22Rv1 (cell line): Measurements from ENCODE around the gene GLUL.

Source experiments
- H3K27ac ChIP-seq: fragments of 450-650 bp; 2 replicates; pipeline ENCODE4 v1.5.1; 2017
- CTCF ChIP-seq: fragments of 450-650 bp; IDR thresholded peaks from 2 replicates; pipeline ENCODE4 v1.5.1; 2017; ENCODE audit warnings: mild to moderate bottlenecking
- ZFX ChIP-seq: fragments of 450-650 bp; IDR thresholded peaks from 2 replicates; pipeline ENCODE4 v1.6.1; 2017; ENCODE audit warnings: antibody characterized with exemption, borderline replicate concordance

Gene GLUL

GRCh38 chr1:182391362-182392049 lies at the start of gene GLUL:
TSS of gene GLUL (minus strand) at chr1:182391790. CDS start at chr1:182388737, 3,053 bp downstream.
- peak within 1 kb of the TSS; percentile 85 for H3K27ac ChIP-seq
- TF ChIP-seq CTCF (peak; percentile 29), ZFX (no peak)

GRCh38 chr1:182438326-182438725 lies 46.7 kb upstream of the GLUL start:
- no peak overlapping the region for H3K27ac ChIP-seq
- TF ChIP-seq ZFX (no peak), CTCF (no peak)

- H3K27ac ChIP-seq = no peak overlapping the region
- TF ChIP-seq ZFX = no peak
- no peak for TF ChIP-seq CTCF
Measured at GRCh38 chr1:182433580-182433979, 42.0 kb upstream of the GLUL start.

- H3K27ac ChIP-seq = no peak overlapping the region
- TF ChIP-seq CTCF = no peak
- TF ChIP-seq ZFX = no peak
Measured at GRCh38 chr1:182431278-182431677, 39.7 kb upstream of the GLUL start.

- TF ChIP-seq CTCF (no peak), ZFX (no peak)
- no peak overlapping the region for H3K27ac ChIP-seq
Measured at GRCh38 chr1:182430263-182431068, 38.9 kb upstream of the GLUL start.

GRCh38 chr1:182428043-182428442 lies 36.5 kb upstream of the GLUL start:
- no peak overlapping the region for H3K27ac ChIP-seq
- TF ChIP-seq ZFX (no peak), CTCF (no peak)
